K562 (cell line): Measurements from ENCODE around the gene GDF7. TPM values are rescaled to one million over a fixed set of nuclear protein-coding genes. Genes with fewer than 3 reads are reported as not detected.
A peak's percentile ranks its signal among the peaks of the same experiment; 100 is the strongest.

Source experiments
- ERF ChIP-seq: fragments of 450-650 bp; formaldehyde crosslinking; IDR thresholded peaks from 2 replicates; pipeline ENCODE4 v1.4.0; 2020; ENCODE audit warnings: mild to moderate bottlenecking, mixed read lengths
- SMARCE1 ChIP-seq: fragments of 450-650 bp; IDR thresholded peaks from 2 replicates; pipeline ENCODE4 v1.7.1; 2016; ENCODE audit warnings: mild to moderate bottlenecking
- SRF ChIP-seq, 2 experiments: fragments of 250-450, 450-650 bp in 1 of 2; sonication (Bioruptor Pico) in 1 of 2; sonication (generic) in 1 of 2; formaldehyde crosslinking; IDR thresholded peaks; 2 replicates each; pipeline versions ENCODE4 v1.5.0 to v1.5.1; 2020 to 2022; ENCODE audit warnings: mild to moderate bottlenecking in 1 of 2, missing genetic modification reagents in 1 of 2
- STAG1 ChIP-seq: sonication (generic); formaldehyde crosslinking; IDR thresholded peaks from 2 replicates; pipeline ENCODE4 v1.5.0; 2020; ENCODE audit warnings: missing genetic modification reagents, borderline replicate concordance
- YY1 ChIP-seq, 3 experiments: IDR thresholded peaks; 2 replicates each; pipeline ENCODE4 v1.6.1; 2011; ENCODE audit warnings: low read length in 2 of 3, mild to moderate bottlenecking in 2 of 3, moderate library complexity in 2 of 3, borderline replicate concordance in 1 of 3, control low read depth in 1 of 3, low read depth in 1 of 3; ENCODE audit not compliant: insufficient read depth in 3 of 3, insufficient replicate concordance in 2 of 3, control insufficient read depth in 1 of 3, insufficient read length in 1 of 3; ENCODE audit errors: extremely low read depth in 1 of 3
- ZNF121 ChIP-seq: sonication (generic); formaldehyde crosslinking; conservative IDR thresholded peaks from 2 replicates; pipeline ENCODE4 v1.8.0; 2022; ENCODE audit warnings: missing genetic modification reagents
- ZNF785 ChIP-seq: fragments of 250-450 bp; sonication (Bioruptor Pico); IDR thresholded peaks from 2 replicates; pipeline ENCODE4 v1.4.0; 2020; ENCODE audit warnings: mild to moderate bottlenecking
- ZNF79 ChIP-seq: fragments of 250-450 bp; sonication (Bioruptor Pico); IDR thresholded peaks from 2 replicates; pipeline ENCODE4 v1.4.0; 2020; ENCODE audit warnings: low read depth, mild to moderate bottlenecking, moderate library complexity
- polyA plus RNA-seq, 8 experiments: library from polyadenylated mRNA; depleted of rRNA in 4 of 8; stranded (reverse) in 5 of 8; unstranded in 3 of 8; fragments of >200 nt; fragmentation: Nextera tagmentation in 2 of 8; fragmentation: Illumina TruSeq in 1 of 8; extraction: Ambion mirVana in 2 of 8; extraction: Trizol in 1 of 8; gene quantifications; 2 replicates each; pipeline versions ENCODE4 v1.2.1 to v1.2.3, GENCODE V29; 2011 to 2014; ENCODE audit warnings: inconsistent platforms in 1 of 8, missing spikeins in 1 of 8
- total RNA-seq, 7 experiments: library from RNA; depleted of rRNA in 6 of 7; stranded (reverse); fragments of >200 nt in 6 of 7; fragmentation: Illumina TruSeq in 2 of 7; extraction: Trizol in 2 of 7; gene quantifications; 2 replicates each; pipeline versions ENCODE4 v1.2.1 to v1.2.3, GENCODE V29; 2011 to 2021; ENCODE audit warnings: low replicate concordance in 1 of 7
- TF ChIP-seq, protein P1 (sequence below): fragments of 450-650 bp; formaldehyde crosslinking; IDR thresholded peaks from 2 replicates; pipeline ENCODE4 v1.4.0; 2020; ENCODE audit warnings: mild to moderate bottlenecking, mixed read lengths

Gene GDF7
- total and polyA plus RNA-seq, 9 of the 15 experiments (the other 6 are each of a cell fraction or from before 2014, with no cell fraction given): 0.01 TPM; not detected in 7

DNA sequence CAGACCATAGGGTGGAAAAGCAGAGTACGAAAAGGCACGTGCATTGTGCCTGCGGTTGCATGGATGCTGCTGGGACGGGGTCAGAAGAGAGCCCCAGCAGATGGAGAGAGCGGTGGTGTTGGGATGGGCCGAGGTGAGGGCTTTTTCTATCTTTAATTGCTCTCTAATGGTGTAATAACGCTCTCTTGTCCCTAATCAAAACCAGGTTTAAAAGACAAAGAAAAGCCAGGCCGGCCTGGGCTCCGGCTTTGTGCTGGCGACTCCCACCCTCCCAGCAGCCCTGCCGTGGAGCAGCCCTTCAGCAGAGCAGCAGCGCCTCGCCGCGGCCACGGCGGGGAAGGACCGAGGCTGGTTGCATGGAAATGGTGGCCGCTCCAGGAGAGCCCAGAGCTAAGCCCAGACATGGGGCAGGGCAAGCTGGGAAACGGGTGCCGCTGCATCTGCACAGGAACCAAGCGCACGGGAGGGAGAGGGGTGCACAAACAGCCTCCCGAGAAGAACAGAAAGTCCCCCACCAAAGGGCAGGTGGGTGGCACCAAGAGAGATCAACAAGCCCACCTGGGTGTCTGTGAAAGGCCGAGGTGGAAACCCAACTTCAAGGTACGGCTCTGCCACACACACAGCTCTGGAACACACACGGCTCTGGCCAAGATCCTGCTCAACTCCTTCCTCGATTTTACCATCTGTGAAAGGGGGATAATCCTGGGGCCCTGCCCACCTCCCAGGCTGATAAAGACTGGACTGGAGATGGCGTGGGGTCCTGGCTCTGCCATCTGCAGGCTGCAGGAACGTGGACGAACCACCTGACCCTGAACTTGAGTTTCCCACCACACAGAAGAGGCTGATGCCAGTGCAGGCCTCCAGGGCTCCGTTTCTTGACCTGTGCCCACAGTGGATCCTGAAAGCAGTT is 31.0 kb upstream of the GDF7 start (continued):
- peak in 2 of 3 experiments; percentile 73 to 77 for TF ChIP-seq YY1 (IDR thresholded peaks at IDR 0.05; ENCODE audit: borderline replicate concordance in 1 of 3, control insufficient read depth in 1 of 3, extremely low read depth in 1 of 3, insufficient read depth in 3 of 3, insufficient read length in 1 of 3, insufficient replicate concordance in 2 of 3, low read depth in 1 of 3, low read length in 2 of 3)
- TF ChIP-seq SMARCE1: no peak
- TF ChIP-seq, protein P1, sequence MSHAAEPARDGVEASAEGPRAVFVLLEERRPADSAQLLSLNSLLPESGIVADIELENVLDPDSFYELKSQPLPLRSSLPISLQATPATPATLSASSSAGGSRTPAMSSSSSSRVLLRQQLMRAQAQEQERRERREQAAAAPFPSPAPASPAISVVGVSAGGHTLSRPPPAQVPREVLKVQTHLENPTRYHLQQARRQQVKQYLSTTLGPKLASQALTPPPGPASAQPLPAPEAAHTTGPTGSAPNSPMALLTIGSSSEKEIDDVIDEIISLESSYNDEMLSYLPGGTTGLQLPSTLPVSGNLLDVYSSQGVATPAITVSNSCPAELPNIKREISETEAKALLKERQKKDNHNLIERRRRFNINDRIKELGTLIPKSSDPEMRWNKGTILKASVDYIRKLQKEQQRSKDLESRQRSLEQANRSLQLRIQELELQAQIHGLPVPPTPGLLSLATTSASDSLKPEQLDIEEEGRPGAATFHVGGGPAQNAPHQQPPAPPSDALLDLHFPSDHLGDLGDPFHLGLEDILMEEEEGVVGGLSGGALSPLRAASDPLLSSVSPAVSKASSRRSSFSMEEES: no peak
- TF ChIP-seq ERF (CRISPR knock-in tag): no peak
- no peak for TF ChIP-seq ZNF121 (CRISPR knock-in tag)
- peak; percentile 97 for TF ChIP-seq STAG1 (CRISPR knock-in tag)
- no peak for TF ChIP-seq ZNF785 (CRISPR knock-in tag)
- TF ChIP-seq SRF (CRISPR knock-in tag; IDR thresholded peaks at IDR 0.05): 0 out of 4 replicates have a peak, but pooled peaks of 1 of the 2 experiments have one; percentile 23
- no peak for TF ChIP-seq ZNF79 (CRISPR knock-in tag)
